Stimulated activated CD4-positive, alpha-beta T cell treated with anti-CD3 and anti-CD28 coated beads, Interleukin-1b, Interleukin-23, amount 100 ng/mL, for 4 hours (primary cell): ENCODE results near the gene ANKLE1.

ENCODE experiments used
- DNase-seq, 2 donors: peaks; one replicate each; pipeline ENCODE4 v3.0.0-alpha.2; 2020; ENCODE audit warnings: low read depth in 2 of 2

Gene ANKLE1

GRCh38 chr19:17307876-17308377 is 26.2 kb downstream of the ANKLE1 start:
- no peak for DNase-seq

GRCh38 chr19:17309198-17309964 is 27.7 kb downstream of the ANKLE1 start, which contains the start of gene DDA1:
TSS of gene DDA1 (plus strand) at chr19:17309563. CDS start at chr19:17309655, 92 bp downstream.
- peak; percentile 89 to 96 for DNase-seq

- no peak for DNase-seq
Measured at GRCh38 chr19:17309965-17310461, 28.3 kb downstream of the ANKLE1 start.

GRCh38 chr19:17311455-17312188 is 29.9 kb downstream of the ANKLE1 start:
- DNase-seq = no peak

- no peak for DNase-seq
Measured at GRCh38 chr19:17312189-17313113, 30.8 kb downstream of the ANKLE1 start.

GRCh38 chr19:17314007-17314593 is 32.4 kb downstream of the ANKLE1 start:
- DNase-seq = no peak

- DNase-seq = no peak
Measured at GRCh38 chr19:17318966-17319365, 37.3 kb downstream of the ANKLE1 start.

- no peak for DNase-seq
Measured at GRCh38 chr19:17319473-17320238, 38.0 kb downstream of the ANKLE1 start.

GRCh38 chr19:17320435-17320834 is 38.7 kb downstream of the ANKLE1 start:
- DNase-seq = no peak

- no peak for DNase-seq
Measured at GRCh38 chr19:17321655-17322489, 40.2 kb downstream of the ANKLE1 start.

- no peak for DNase-seq
Measured at GRCh38 chr19:17322854-17323253, 41.2 kb downstream of the ANKLE1 start.

- DNase-seq = no peak
Measured at GRCh38 chr19:17323300-17323963, 41.7 kb downstream of the ANKLE1 start.

- DNase-seq = no peak
Measured at GRCh38 chr19:17323964-17324332, 42.2 kb downstream of the ANKLE1 start.

- no peak for DNase-seq
Measured at GRCh38 chr19:17324357-17325114, 42.8 kb downstream of the ANKLE1 start.

GRCh38 chr19:17325133-17325532 is 43.4 kb downstream of the ANKLE1 start:
- no peak for DNase-seq

- DNase-seq = no peak
Measured at GRCh38 chr19:17325881-17326594, 44.3 kb downstream of the ANKLE1 start.

GRCh38 chr19:17326595-17326966 is 44.9 kb downstream of the ANKLE1 start:
- no peak for DNase-seq
